ENCODE data around the gene TAMALIN. TPM values are rescaled to one million over a fixed set of nuclear protein-coding genes. Genes with fewer than 3 reads are reported as not detected.

Gene TAMALIN
- total RNA-seq, 1 experiment from 2014 or later = 1.2 TPM

DNA sequence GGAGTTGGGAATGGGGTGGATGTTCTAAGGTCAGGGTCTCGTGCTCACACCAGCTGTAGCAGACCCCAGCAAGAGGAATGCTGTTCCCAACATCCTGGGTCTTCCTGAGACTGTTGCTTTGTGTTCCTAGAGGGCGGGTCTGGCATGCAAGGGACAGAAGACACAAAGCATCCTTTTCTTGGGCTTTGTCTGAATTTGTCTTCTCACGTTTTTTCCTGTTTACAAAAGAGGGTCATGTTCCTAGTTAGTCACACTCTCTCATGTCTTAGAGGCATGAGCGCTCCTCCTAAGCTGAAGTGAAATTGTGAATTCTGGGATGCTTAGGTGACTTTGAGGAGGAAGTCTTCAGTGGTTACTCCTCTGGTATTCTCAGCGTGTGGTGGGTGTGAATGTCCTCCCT lies 9.6 kb upstream of the TAMALIN start:
- Histone ChIP-seq H3K18ac (ENCODE audit: insufficient read length, low read depth, low read length) (no peak overlapping the region), H2BK20ac (ENCODE audit: low read depth, low read length, poor library complexity, severe bottlenecking) (no peak overlapping the region), H3K9me3 (ENCODE audit: control insufficient read depth, low read depth, low read length) (no peaks in the 10 kb centered on the region), H4K8ac (replicated peaks; ENCODE audit: insufficient read length, low read depth, low read length) (no peak overlapping the region), H3K4ac (ENCODE audit: low read depth, low read length) (no peak overlapping the region), H3K27me3 (ENCODE audit: insufficient read depth, low read length) (no peaks in the 10 kb centered on the region; the same call in 1 of the 2 replicates), H4K20me1 (ENCODE audit: control insufficient read depth, insufficient read depth, insufficient read length) (no peaks in the 10 kb centered on the region), H4K91ac (ENCODE audit: insufficient read length, low read depth, low read length) (no peak overlapping the region), H2AK5ac (ENCODE audit: insufficient read length, low read length) (no peak overlapping the region), H3K4me2 (ENCODE audit: insufficient read depth, insufficient read length, low read length) (no peak overlapping the region), H2AFZ (ENCODE audit: low read length) (no peak overlapping the region), H2BK5ac (ENCODE audit: insufficient read length, low read length) (no peak overlapping the region), H3K79me1 (ENCODE audit: insufficient read depth, low read depth, low read length, poor library complexity, severe bottlenecking) (no peaks in the 10 kb centered on the region), H3K56ac (ENCODE audit: insufficient read length, low read depth, low read length) (no peak overlapping the region), H3K14ac (ENCODE audit: insufficient read depth, low read length) (no peak overlapping the region), H3T11ph (ENCODE audit: low read length) (no peak overlapping the region), H4K5ac (ENCODE audit: insufficient read length, low read depth, low read length) (no peak overlapping the region), H3K79me2 (ENCODE audit: insufficient read depth, low read length) (no peaks in the 10 kb centered on the region), H3K23ac (ENCODE audit: insufficient read length, low read depth, low read length) (no peak overlapping the region), H3K9ac (ENCODE audit: extremely low read depth, insufficient read length, low read length) (no peak overlapping the region), H3K27ac (ENCODE audit: insufficient read length, low read depth, low read length) (no peak overlapping the region), H2BK120ac (ENCODE audit: low read depth, low read length, poor library complexity, severe bottlenecking) (no peak overlapping the region), H3K4me1 (ENCODE audit: insufficient read depth, low read length) (no peaks in the 10 kb centered on the region), H2BK12ac (ENCODE audit: insufficient read length, low read depth, low read length) (no peak overlapping the region), H2BK15ac (ENCODE audit: low read depth, low read length) (no peak overlapping the region), H3K23me2 (ENCODE audit: insufficient read length, low read depth, low read length, poor library complexity, severe bottlenecking) (no peaks in the 10 kb centered on the region)
- H3K27ac Mint-ChIP-seq = no peak overlapping the region
- peaks cover 3% of the 10 kb centered on the region for H3K27me3 Mint-ChIP-seq (ENCODE audit: low read depth)
- WGBS (ENCODE audit: extremely low coverage, insufficient read length, low lambda C conversion rate) = no CpG with 5 or more reads among the region's 5 CpGs
- no peaks in the 10 kb centered on the region for H3K9me3 Mint-ChIP-seq
- peaks cover 18 to 46% (median 19%) of the 10 kb centered on the region in 3 experiments for H3K36me3 Mint-ChIP-seq (ENCODE audit: insufficient read depth in 1 of 3, low read depth in 3 of 3)
- peaks cover 2 to 4% of the 10 kb centered on the region in 2 experiments for H3K4me1 Mint-ChIP-seq
- no peak for DNase-seq
- no peak overlapping the region for H3K4me3 Mint-ChIP-seq
- TF ChIP-seq, protein P1, sequence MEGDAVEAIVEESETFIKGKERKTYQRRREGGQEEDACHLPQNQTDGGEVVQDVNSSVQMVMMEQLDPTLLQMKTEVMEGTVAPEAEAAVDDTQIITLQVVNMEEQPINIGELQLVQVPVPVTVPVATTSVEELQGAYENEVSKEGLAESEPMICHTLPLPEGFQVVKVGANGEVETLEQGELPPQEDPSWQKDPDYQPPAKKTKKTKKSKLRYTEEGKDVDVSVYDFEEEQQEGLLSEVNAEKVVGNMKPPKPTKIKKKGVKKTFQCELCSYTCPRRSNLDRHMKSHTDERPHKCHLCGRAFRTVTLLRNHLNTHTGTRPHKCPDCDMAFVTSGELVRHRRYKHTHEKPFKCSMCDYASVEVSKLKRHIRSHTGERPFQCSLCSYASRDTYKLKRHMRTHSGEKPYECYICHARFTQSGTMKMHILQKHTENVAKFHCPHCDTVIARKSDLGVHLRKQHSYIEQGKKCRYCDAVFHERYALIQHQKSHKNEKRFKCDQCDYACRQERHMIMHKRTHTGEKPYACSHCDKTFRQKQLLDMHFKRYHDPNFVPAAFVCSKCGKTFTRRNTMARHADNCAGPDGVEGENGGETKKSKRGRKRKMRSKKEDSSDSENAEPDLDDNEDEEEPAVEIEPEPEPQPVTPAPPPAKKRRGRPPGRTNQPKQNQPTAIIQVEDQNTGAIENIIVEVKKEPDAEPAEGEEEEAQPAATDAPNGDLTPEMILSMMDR (conservative IDR thresholded peaks at IDR 0.05) = no peak
